HUES64 (cell line): Measurements from ENCODE around the gene RBM20.

Source experiments
- H3K27ac ChIP-seq: 2 replicates; pipeline ENCODE4 v1.7.0; 2013; ENCODE audit warnings: low read depth, low read length, inconsistent platforms
- H3K27me3 ChIP-seq: 2 replicates; pipeline ENCODE4 v1.6.1; 2013; ENCODE audit warnings: mild to moderate bottlenecking, low read length; ENCODE audit not compliant: insufficient read depth
- H3K36me3 ChIP-seq: 2 replicates; pipeline ENCODE4 v1.6.1; 2013; ENCODE audit warnings: mild to moderate bottlenecking, low read length; ENCODE audit not compliant: insufficient read depth
- H3K4me1 ChIP-seq: 2 replicates; pipeline ENCODE4 v1.6.1; 2013; ENCODE audit warnings: mild to moderate bottlenecking, low read length, moderate library complexity; ENCODE audit not compliant: insufficient read depth
- H3K4me3 ChIP-seq: 2 replicates; pipeline ENCODE4 v1.5.1; 2013; ENCODE audit warnings: mild to moderate bottlenecking, low read length, moderate library complexity
- H3K9ac ChIP-seq: 2 replicates; pipeline ENCODE4 v1.6.1; 2013; ENCODE audit warnings: mild to moderate bottlenecking, low read depth, low read length
- H3K9me3 ChIP-seq: 2 replicates; pipeline ENCODE4 v1.6.1; 2013; ENCODE audit warnings: low read depth, low read length; ENCODE audit not compliant: insufficient read depth
- WGBS: fragments of 150-250, 120-280 bp; methylation state at CpG from one replicate; pipeline ENCODE4 v1.1.7; 2013; ENCODE audit warnings: missing lambda C conversion rate; 5-methylcytosine and 5-hydroxymethylcytosine counted together

Gene RBM20

GRCh38 chr10:110822035-110822711, 178.0 kb downstream of the RBM20 start:
- no peak overlapping the region for H3K4me3 ChIP-seq
- 82% methylated on average over 4 of the region's 4 CpGs for WGBS
- peak overlapping the region; percentile 15; the same call in 1 of the 2 replicates for H3K9ac ChIP-seq

GRCh38 chr10:110822712-110823311, 178.7 kb downstream of the RBM20 start:
- Histone ChIP-seq H3K9ac (peak overlapping the region; percentile 15; the same call in 1 of the 2 replicates), H3K27ac (no peak overlapping the region), H3K9me3 (no peaks in the 10 kb centered on the region), H3K27me3 (no peaks in the 10 kb centered on the region), H3K4me1 (peaks cover 15% of the 10 kb centered on the region), H3K4me3 (no peak overlapping the region; the same call in 1 of the 2 replicates), H3K36me3 (no peaks in the 10 kb centered on the region)
- 57% methylated on average over 8 of the region's 8 CpGs for WGBS

More at GRCh38 chr10:110822035-110822711, 178.0 kb downstream of the RBM20 start:
- Histone ChIP-seq H3K4me1 (peaks cover 15% of the 10 kb centered on the region), H3K27me3 (no peaks in the 10 kb centered on the region), H3K36me3 (no peaks in the 10 kb centered on the region), H3K27ac (no peak overlapping the region), H3K9me3 (no peaks in the 10 kb centered on the region)

GRCh38 chr10:110824152-110824441, 180.0 kb downstream of the RBM20 start:
- no peak overlapping the region for H3K4me3 ChIP-seq
- peaks cover 15% of the 10 kb centered on the region for H3K4me1 ChIP-seq
- no peaks in the 10 kb centered on the region for H3K36me3 ChIP-seq
- H3K27me3 ChIP-seq = no peaks in the 10 kb centered on the region
- H3K9me3 ChIP-seq = no peaks in the 10 kb centered on the region
- WGBS = 91% methylated on average over 1 of the region's 1 CpG
- H3K27ac ChIP-seq = no peak overlapping the region
- H3K9ac ChIP-seq = no peak overlapping the region

- Histone ChIP-seq H3K27ac (no peak overlapping the region), H3K27me3 (no peaks in the 10 kb centered on the region), H3K4me1 (peaks cover 15% of the 10 kb centered on the region), H3K4me3 (no peak overlapping the region), H3K9me3 (no peaks in the 10 kb centered on the region), H3K36me3 (no peaks in the 10 kb centered on the region), H3K9ac (no peak overlapping the region)
- WGBS = 90% methylated on average over 5 of the region's 5 CpGs
Measured at GRCh38 chr10:110824660-110825059, 180.5 kb downstream of the RBM20 start.

GRCh38 chr10:110825508-110825907, 181.4 kb downstream of the RBM20 start:
- WGBS = 96% methylated on average over 1 of the region's 1 CpG
- H3K4me3 ChIP-seq = no peak overlapping the region
- no peak overlapping the region for H3K27ac ChIP-seq
- H3K9me3 ChIP-seq = no peaks in the 10 kb centered on the region
- H3K4me1 ChIP-seq = peaks cover 15% of the 10 kb centered on the region
- no peak overlapping the region for H3K9ac ChIP-seq
- H3K36me3 ChIP-seq = no peaks in the 10 kb centered on the region
- no peaks in the 10 kb centered on the region for H3K27me3 ChIP-seq

GRCh38 chr10:110827410-110827809, 183.3 kb downstream of the RBM20 start:
- H3K9ac ChIP-seq = no peak overlapping the region
- H3K27ac ChIP-seq = no peak overlapping the region
- peaks cover 10% of the 10 kb centered on the region for H3K4me1 ChIP-seq
- 73% methylated on average over 4 of the region's 4 CpGs for WGBS
- no peaks in the 10 kb centered on the region for H3K36me3 ChIP-seq
- H3K4me3 ChIP-seq = no peak overlapping the region
- no peaks in the 10 kb centered on the region for H3K9me3 ChIP-seq
- no peaks in the 10 kb centered on the region for H3K27me3 ChIP-seq

GRCh38 chr10:110827875-110828274, 183.7 kb downstream of the RBM20 start:
- H3K27ac ChIP-seq = no peak overlapping the region
- no peaks in the 10 kb centered on the region for H3K9me3 ChIP-seq
- H3K36me3 ChIP-seq = no peaks in the 10 kb centered on the region
- H3K4me1 ChIP-seq = peaks cover 6% of the 10 kb centered on the region
- H3K9ac ChIP-seq = no peak overlapping the region
- H3K27me3 ChIP-seq = no peaks in the 10 kb centered on the region
- WGBS = 93% methylated on average over 8 of the region's 8 CpGs
- H3K4me3 ChIP-seq = no peak overlapping the region

- no peak overlapping the region for H3K27ac ChIP-seq
- H3K9ac ChIP-seq = no peak overlapping the region
- H3K9me3 ChIP-seq = no peaks in the 10 kb centered on the region
- H3K4me1 ChIP-seq = no peaks in the 10 kb centered on the region; the same call in 1 of the 2 replicates
- no peaks in the 10 kb centered on the region for H3K36me3 ChIP-seq
- 85% methylated on average over 2 of the region's 2 CpGs for WGBS
- H3K27me3 ChIP-seq = no peaks in the 10 kb centered on the region
- H3K4me3 ChIP-seq = no peak overlapping the region
Measured at GRCh38 chr10:110828525-110828924, 184.4 kb downstream of the RBM20 start.

- no peak overlapping the region for H3K27ac ChIP-seq
- no peaks in the 10 kb centered on the region for H3K9me3 ChIP-seq
- no peaks in the 10 kb centered on the region for H3K36me3 ChIP-seq
- peaks cover 5% of the 10 kb centered on the region; the same call in 1 of the 2 replicates for H3K4me1 ChIP-seq
- H3K27me3 ChIP-seq = no peaks in the 10 kb centered on the region
- H3K4me3 ChIP-seq = no peak overlapping the region
- no peak overlapping the region for H3K9ac ChIP-seq
- WGBS = 92% methylated on average over 11 of the region's 11 CpGs
Measured at GRCh38 chr10:110829721-110830410, 185.7 kb downstream of the RBM20 start.

GRCh38 chr10:110833234-110833940, 189.3 kb downstream of the RBM20 start:
- H3K36me3 ChIP-seq = no peaks in the 10 kb centered on the region
- H3K9ac ChIP-seq = no peak overlapping the region
- no peaks in the 10 kb centered on the region for H3K27me3 ChIP-seq
- H3K9me3 ChIP-seq = no peaks in the 10 kb centered on the region
- WGBS = 81% methylated on average over 11 of the region's 13 CpGs
- H3K4me3 ChIP-seq = no peak overlapping the region
- peaks cover 12% of the 10 kb centered on the region; the same call in 1 of the 2 replicates for H3K4me1 ChIP-seq
- no peak overlapping the region for H3K27ac ChIP-seq
